GM20000 (cell line): ENCODE data around the gene EXOSC3.

Experiments
- DNase-seq: peaks from one replicate; pipeline ENCODE4 v3.0.0; 2012; ENCODE audit warnings: low spot score
- TF ChIP-seq, protein P1 (sequence below): IDR thresholded peaks from 2 replicates; pipeline ENCODE4 v1.5.1; 2012; ENCODE audit warnings: mild to moderate bottlenecking, control low read depth; ENCODE audit errors: extremely low read depth, missing control alignments

EXOSC3 gene

DNA sequence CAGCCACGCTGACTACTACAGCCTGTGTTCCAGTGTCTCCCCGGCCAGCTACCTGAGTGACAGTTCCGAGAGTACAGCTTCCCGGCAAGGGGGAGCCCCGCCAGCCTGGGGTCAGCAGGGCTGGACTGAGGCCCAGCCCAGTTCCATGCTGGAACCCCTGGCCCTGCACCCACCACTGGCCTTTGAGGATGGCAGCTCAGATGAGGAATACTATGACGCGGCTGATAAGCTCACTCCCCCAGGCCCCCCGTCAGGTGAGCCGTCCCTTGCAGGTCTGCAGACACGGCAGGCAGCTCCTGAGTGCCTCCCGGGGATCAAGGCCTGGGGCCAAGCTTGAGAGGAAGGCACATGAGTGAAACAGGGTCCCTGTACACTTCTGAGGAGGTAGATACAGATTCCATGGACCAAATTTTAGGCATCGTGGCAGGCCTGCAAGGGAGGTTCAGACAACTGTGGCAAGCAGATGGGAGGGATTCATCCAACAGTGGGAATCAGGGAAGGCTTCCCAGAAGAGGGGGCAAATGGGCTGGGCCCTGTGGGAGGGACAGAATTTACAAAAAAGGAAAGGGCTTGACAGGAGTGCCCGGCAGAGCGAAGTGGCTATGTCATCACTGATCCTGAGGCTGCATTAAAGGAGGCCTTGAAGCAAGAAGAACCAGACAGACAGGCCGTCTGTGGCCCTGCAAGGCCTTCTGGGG is 44.1 kb downstream of the EXOSC3 start:
- no peak for DNase-seq
- TF ChIP-seq, protein P1, sequence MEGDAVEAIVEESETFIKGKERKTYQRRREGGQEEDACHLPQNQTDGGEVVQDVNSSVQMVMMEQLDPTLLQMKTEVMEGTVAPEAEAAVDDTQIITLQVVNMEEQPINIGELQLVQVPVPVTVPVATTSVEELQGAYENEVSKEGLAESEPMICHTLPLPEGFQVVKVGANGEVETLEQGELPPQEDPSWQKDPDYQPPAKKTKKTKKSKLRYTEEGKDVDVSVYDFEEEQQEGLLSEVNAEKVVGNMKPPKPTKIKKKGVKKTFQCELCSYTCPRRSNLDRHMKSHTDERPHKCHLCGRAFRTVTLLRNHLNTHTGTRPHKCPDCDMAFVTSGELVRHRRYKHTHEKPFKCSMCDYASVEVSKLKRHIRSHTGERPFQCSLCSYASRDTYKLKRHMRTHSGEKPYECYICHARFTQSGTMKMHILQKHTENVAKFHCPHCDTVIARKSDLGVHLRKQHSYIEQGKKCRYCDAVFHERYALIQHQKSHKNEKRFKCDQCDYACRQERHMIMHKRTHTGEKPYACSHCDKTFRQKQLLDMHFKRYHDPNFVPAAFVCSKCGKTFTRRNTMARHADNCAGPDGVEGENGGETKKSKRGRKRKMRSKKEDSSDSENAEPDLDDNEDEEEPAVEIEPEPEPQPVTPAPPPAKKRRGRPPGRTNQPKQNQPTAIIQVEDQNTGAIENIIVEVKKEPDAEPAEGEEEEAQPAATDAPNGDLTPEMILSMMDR: no peak

DNA sequence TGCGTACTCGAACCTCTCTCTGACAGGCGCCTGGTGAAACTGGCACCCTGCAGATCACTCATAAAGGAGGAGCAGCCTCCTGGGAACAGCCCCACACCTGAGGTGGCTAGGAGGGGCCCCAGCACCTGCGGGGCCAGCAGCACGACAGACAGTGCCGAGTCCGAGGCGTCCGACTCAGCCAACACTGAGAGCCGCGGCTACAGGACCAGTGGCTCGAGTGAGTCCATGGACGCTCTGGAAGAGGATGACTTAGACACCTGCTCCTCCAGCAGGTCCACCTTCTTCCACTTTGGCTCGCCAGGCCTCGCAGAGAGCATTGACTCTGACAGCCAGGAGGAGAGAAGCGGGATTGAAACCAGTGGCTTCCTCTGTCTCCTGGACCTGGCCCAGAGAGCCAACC is 44.7 kb downstream of the EXOSC3 start:
- TF ChIP-seq, protein P1: no peak
- no peak for DNase-seq

DNA sequence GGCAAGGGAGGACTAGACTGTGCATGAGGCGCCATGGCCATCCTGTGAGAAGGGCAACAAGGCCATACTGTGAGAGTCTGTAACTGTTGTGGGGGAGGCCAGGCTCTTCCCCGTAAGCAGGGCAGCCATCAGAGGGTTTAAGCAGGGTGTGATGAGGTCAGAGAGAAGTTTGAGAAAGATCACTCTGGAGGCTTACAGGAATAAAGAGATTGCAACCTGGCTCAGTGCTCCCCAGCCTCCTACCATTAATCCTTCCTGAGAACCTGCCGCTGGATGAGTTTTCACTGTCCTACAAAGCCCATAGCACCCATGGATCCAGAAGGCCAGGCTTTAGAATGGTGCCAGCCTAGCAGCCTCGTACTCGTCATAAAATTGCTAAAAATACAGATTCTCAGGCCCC is 45.6 kb downstream of the EXOSC3 start:
- DNase-seq: no peak

DNA sequence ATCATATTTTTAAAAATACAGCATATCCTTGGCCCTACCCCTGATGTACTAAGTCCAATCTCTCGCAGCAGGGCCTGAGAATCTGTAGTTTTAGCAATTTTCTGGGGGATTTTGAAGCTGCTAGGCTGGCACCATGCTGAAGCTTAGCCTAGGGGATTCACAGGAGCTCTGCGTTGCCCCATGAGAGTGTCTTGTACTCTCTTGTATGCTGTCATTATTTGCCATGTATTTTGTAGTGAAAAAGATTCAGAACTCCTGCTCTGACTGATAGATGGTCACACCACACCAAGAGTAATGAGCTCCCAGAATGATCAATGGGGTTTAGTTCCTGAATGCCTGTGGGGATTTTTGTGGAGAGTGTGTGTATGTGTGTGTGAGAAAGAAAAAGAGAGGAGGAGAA is 51.9 kb downstream of the EXOSC3 start:
- TF ChIP-seq, protein P1: no peak
- DNase-seq: no peak

More for the DNA sequence above, 45.6 kb downstream of the EXOSC3 start:
- TF ChIP-seq, protein P1: no peak

DNA sequence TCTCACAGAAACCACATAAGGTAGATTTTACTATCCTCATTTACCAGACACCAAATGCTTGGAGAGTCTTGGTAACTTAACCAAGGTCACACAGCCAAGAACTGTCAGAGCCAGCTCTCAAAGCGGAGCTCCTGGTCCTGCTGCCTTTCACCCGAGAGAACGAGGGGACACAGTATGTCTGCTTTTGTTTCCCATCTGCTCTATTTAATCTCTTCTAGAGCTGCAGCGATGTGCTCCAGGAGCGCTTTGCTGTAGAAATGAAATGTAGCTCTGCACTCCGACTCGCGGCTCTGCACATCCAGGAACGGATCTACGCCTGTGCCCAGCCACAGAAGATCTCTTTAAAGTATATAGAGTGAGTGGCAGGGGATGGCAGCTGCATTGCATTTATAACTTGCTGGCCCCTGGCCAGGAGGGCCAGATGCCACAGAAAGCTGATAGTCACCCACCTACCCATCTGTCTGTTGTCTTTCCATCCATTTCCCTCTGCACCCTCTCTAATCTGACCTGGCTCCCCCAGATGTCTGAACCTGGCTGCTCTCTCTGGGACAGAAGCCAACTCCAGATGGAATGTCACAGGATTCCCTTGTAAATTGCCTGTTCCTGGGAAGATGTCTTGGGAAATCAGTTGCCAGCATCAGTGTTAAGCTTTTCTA is 52.6 kb downstream of the EXOSC3 start:
- DNase-seq: no peak
- TF ChIP-seq, protein P1: no peak

DNA sequence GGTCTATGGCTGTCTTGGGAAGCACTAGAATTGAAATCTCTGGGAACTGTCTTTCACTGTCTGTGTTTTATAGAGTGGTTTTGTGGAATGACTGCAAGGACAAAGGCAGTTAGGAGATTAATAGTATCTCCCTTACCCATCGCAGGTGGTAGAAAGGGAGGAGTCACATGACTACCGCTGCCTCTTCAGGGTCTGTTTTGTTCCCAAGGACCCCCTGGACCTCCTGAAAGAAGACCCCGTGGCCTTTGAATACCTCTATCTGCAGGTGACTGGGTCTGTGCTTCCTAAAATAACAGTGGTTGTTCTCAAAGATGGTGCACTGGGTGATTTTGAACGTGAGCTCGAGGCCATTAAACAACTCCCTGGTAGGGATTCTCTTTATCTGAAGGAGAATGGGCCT is 54.0 kb downstream of the EXOSC3 start:
- TF ChIP-seq, protein P1: no peak
- DNase-seq: no peak

DNA sequence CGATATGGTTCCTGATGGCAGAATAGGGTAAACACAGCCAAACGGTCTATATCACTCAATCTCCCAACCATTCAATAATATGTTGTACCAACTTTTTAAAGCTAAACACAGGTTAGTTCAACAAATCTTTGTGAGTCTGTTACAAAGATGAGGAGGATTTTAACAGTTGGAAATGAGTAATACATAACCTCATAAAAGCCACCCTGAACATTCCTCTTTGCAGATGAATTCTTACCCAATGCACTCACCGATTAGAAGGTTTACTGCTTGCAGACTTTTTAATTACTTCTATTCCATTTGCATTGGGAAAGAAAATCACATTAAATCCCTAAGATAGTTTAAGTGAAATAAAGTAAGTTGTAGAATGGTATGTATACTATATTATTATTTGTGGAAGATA is 54.6 kb downstream of the EXOSC3 start:
- no peak for DNase-seq
- TF ChIP-seq, protein P1: no peak
